Astrocyte of the spinal cord (primary cell): ENCODE measurements around the gene PGF.

Source experiments
- DNase-seq: peaks from one replicate; pipeline ENCODE4 v3.0.0; 2011; ENCODE audit warnings: low read depth, low spot score
- H3K4me3 ChIP-seq: 2 replicates; pipeline ENCODE4 v1.5.1; 2011; ENCODE audit warnings: low read depth, mild to moderate bottlenecking, low read length, moderate library complexity
- in situ Hi-C: cut with HindIII; loops from 2 replicates; pipeline ENCODE4 v1.10.0; 2017; ENCODE audit warnings: low sequenced_read_pairs
- TF ChIP-seq, protein P1 (sequence below): IDR thresholded peaks from 2 replicates; pipeline ENCODE4 v1.5.1; 2012; ENCODE audit warnings: low read depth, mild to moderate bottlenecking, low read length, inconsistent platforms

Gene PGF

DNA sequence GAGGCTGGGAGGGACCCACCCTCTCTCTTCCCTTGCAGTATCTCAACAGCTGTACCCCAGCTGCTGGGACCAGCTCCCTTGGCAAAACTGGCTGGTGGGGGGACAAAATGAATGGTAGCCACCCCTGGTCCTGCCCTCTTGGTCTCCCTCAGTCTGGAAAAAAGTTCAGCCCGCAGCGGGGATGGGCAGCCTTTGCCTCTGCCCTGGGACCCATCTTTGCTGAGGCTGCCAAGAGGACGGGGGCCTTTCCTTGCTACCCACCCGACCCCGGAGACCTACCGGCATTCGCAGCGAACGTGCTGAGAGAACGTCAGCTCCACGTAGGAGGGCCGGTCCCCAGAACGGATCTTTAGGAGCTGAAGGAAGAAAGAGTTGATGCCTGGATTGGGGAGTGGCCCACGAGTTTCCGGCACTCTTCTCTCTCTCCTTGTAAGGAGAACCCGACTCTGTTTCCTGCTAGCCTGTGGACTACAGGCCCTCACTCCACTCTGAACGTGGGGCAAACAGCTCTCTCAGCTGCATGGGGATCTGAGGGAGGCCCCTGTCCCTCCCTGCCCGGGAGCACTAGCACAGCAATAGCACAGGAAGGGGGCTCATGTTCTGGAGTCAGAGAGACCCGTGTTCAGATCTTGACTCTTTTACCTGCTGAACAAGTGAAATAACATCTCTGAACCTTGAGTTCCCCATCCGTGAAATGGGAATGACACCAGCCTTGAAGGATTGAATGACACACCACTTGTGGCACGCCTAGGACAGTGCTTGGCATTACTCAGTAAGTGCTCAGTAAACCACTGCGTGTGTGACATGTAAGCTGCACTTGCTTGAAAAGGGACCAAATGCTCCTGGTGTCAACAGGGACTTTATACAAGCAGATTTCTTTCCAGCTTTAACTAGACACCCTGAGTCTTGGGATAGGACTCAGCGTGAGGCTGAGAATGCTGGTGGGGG lies 6.9 kb downstream of the PGF start:
- H3K4me3 ChIP-seq = no peak overlapping the region
- TF ChIP-seq, protein P1, sequence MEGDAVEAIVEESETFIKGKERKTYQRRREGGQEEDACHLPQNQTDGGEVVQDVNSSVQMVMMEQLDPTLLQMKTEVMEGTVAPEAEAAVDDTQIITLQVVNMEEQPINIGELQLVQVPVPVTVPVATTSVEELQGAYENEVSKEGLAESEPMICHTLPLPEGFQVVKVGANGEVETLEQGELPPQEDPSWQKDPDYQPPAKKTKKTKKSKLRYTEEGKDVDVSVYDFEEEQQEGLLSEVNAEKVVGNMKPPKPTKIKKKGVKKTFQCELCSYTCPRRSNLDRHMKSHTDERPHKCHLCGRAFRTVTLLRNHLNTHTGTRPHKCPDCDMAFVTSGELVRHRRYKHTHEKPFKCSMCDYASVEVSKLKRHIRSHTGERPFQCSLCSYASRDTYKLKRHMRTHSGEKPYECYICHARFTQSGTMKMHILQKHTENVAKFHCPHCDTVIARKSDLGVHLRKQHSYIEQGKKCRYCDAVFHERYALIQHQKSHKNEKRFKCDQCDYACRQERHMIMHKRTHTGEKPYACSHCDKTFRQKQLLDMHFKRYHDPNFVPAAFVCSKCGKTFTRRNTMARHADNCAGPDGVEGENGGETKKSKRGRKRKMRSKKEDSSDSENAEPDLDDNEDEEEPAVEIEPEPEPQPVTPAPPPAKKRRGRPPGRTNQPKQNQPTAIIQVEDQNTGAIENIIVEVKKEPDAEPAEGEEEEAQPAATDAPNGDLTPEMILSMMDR = no peak
- in situ Hi-C loops = no loop called here
- no peak for DNase-seq

DNA sequence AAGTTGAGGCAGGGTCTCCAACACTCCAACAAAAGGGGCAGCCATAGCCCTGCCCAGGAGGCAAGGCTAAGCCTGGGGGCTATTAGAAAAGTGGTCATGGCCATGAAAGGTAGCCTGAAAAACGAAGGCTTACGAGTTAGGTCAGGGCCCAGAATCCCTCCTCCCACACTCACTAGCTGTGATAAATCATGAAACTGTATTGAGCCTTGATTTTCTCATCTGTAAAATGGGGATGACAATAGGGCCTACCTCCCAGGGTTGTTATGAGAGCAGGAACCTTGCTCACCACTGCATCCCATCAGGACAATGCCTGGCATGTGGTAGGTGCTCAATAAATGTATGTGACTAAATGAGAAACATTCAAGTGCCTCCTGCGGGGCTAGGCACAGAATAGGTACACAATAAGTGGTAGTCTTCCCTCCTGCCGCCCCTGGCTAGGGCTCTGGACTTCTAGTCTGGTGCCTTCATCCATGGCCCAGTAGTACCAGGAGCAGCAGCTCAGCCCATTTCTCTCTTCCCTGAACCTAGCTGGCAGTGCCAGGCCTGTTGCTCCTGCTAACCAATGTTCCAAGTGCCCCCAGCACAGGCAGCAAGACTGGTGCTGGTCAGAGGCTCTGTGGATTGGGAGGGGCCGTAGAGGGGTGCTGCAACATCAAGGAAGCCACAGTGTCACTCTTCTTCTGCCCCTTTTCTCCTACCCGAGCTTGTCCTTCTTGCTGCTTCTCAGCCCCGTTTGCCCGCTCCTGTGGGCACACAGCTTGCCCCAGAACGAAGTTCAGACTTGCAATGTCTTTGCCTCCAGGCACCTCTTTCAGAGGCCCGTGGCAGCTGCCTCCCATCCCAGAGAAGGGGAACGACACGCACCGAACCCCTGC lies 7.8 kb downstream of the PGF start:
- no peak for DNase-seq
- in situ Hi-C loops = no loop called here
- TF ChIP-seq, protein P1 = no peak
- no peak overlapping the region for H3K4me3 ChIP-seq

DNA sequence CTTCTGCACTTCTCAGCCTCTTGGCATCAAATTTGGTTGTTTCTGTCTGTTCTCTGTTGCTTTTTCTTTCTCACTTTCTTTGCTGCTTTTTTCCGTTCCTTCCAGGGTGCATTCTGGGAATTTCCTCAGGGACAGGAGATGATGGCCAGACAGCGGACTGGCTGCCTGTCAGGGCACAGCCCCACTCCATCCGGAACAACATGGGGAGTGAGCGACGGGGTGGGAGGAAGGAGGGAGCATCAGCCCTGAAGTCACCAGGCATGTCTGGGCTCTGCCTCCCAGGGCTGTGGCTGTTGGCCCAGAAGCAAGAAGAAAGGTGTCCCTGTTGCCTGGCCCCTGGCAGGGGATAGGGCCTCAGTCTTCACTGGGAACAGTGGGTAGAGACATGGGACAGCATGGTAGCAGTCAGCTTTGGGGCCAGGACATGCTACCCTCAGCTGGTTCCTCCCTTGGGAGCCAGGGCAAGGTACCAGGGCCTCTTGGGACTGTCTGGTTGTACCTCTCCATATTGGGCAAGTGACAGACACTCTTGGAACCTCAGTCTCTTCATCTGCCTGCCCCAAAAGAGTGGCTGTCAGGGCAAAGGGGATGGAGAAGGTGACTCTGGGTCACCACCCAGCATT lies 8.6 kb downstream of the PGF start:
- no peak overlapping the region for H3K4me3 ChIP-seq
- in situ Hi-C loops = no loop called here
- no peak for DNase-seq
- TF ChIP-seq, protein P1 = no peak

DNA sequence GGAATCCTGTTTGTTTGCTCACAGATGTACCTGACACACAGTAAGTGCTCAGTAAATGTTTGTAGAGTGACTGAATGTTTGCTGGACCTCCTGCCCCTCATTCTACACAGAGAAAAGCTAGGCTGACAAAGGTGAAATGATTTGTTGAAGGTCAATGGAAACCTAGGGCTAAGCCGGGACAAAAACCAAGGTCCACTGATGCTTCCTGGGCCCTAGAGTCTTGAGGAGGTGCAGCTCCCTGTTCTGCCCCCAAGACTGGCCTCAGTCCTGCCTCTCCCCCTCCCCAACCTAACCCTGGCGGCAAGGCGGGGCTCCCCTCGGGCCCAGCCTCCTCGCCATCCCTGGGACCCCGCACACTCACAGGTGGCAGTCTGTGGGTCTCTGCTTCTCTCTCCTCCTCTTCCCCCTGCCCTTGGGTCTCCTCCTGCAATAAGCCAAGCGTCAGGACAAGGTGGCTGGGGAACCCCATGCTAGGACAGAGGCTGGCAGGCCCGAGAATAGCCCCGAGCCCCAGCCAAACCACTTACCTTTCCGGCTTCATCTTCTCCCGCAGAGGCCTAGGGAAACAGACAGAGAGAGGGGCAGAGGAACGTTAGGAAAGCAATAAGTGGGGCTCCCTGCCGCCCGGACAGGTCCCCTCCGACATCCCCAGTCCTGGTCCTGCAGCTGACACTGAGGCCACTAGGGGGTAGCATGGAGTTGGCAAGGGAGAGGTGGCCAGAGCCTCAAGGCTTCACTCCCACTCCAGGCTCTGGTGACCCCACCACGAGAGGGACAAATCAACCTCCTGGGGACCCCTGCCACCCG lies 9.3 kb downstream of the PGF start:
- H3K4me3 ChIP-seq = no peak overlapping the region
- DNase-seq = peak; percentile 62
- in situ Hi-C loops = no loop called here
- TF ChIP-seq, protein P1 = peak; percentile 98

DNA sequence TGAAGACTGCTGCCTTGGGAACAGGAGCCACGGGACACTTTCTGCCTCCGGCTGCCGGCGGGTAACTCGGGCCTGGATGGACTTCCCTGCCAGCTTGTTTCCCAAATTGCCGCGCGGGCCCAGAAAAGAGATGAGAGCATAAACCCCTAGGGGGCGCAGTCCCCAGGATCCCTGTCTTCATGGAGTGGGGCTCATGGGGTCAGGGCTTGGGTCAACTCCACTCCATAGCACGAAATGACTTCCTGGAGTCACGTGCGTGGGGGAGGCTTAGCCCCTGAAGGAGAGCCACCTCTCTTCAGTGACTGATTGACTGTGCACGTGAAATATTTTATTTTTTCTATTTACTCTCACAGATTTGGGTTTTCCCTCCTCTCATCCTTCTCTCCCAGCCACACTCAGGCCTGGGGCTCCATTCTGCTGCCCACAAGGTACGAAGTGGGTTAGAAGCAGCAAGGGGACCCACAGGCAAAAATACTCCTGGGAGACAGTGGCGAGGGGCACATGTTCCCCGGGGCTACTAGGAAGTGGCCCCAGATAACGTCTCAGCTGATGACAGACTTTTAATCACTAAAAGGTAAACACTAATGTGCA lies 10.0 kb downstream of the PGF start:
- in situ Hi-C loops = no loop called here
- TF ChIP-seq, protein P1 = peak; percentile 70
- no peak for DNase-seq
- H3K4me3 ChIP-seq = no peak overlapping the region
